Gastroesophageal sphincter (tissue), 3 donors: ENCODE measurements around the gene BICC1.

Experiments used
- POLR2A ChIP-seq, 2 donors: fragments of 450-650 bp; IDR thresholded peaks; one replicate each; pipeline ENCODE4 v1.6.1; 2017; ENCODE audit warnings: antibody characterized with exemption in 2 of 2, mild to moderate bottlenecking in 2 of 2, moderate library complexity in 1 of 2
- TF ChIP-seq, protein P1 (sequence below), 4 experiments: fragments of 200-600 bp in 2 of 4; fragments of 450-650 bp in 2 of 4; sonication (generic) in 1 of 4; IDR thresholded peaks; one replicate each; pipeline ENCODE4 v1.5.1; 2017 to 2019; ENCODE audit warnings: antibody characterized with exemption in 4 of 4, mild to moderate bottlenecking in 2 of 4, moderate library complexity in 2 of 4

DNA sequence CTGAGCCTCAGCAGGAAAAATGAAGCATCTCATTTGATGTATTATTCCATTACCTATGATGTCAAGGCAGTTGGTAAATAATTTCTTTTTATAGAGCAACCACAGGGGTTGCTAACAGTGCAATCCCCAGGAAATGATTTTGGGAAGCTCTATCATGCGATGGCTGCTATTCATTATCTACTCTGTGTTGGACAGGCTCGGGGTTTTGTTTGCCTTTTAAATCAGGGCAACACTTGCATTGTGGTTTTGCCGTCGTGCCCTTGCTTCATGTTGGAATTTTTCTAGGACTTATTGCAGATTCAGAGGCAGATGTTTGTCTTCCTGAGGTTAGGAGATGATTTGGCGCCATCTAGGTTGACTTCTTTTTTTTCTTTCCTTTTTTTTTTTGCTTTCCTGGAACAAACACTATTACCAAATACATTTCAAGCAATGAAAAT is 128.4 kb downstream of the BICC1 start:
- TF ChIP-seq POLR2A (IDR thresholded peaks at IDR 0.05): no peak
- TF ChIP-seq, protein P1, sequence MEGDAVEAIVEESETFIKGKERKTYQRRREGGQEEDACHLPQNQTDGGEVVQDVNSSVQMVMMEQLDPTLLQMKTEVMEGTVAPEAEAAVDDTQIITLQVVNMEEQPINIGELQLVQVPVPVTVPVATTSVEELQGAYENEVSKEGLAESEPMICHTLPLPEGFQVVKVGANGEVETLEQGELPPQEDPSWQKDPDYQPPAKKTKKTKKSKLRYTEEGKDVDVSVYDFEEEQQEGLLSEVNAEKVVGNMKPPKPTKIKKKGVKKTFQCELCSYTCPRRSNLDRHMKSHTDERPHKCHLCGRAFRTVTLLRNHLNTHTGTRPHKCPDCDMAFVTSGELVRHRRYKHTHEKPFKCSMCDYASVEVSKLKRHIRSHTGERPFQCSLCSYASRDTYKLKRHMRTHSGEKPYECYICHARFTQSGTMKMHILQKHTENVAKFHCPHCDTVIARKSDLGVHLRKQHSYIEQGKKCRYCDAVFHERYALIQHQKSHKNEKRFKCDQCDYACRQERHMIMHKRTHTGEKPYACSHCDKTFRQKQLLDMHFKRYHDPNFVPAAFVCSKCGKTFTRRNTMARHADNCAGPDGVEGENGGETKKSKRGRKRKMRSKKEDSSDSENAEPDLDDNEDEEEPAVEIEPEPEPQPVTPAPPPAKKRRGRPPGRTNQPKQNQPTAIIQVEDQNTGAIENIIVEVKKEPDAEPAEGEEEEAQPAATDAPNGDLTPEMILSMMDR (IDR thresholded peaks at IDR 0.05): peak in 2 of 4 experiments; percentile 3 to 37
